HG02943 (cell line): ENCODE results near the gene TNRC6C.
"Not testable (repeated sequence)": the region's sequence is repeated elsewhere in the genome, so short reads cannot be mapped to it uniquely, and the experiment has no call there.

ENCODE experiments used
- ATAC-seq: cut with Tn5 transposase; IDR thresholded peaks from one replicate; pipeline ENCODE4 v1.9.1; 2021; ENCODE audit warnings: mild to moderate bottlenecking, low read depth, moderate library complexity; ENCODE audit not compliant: unreplicated experiment

Gene TNRC6C

DNA sequence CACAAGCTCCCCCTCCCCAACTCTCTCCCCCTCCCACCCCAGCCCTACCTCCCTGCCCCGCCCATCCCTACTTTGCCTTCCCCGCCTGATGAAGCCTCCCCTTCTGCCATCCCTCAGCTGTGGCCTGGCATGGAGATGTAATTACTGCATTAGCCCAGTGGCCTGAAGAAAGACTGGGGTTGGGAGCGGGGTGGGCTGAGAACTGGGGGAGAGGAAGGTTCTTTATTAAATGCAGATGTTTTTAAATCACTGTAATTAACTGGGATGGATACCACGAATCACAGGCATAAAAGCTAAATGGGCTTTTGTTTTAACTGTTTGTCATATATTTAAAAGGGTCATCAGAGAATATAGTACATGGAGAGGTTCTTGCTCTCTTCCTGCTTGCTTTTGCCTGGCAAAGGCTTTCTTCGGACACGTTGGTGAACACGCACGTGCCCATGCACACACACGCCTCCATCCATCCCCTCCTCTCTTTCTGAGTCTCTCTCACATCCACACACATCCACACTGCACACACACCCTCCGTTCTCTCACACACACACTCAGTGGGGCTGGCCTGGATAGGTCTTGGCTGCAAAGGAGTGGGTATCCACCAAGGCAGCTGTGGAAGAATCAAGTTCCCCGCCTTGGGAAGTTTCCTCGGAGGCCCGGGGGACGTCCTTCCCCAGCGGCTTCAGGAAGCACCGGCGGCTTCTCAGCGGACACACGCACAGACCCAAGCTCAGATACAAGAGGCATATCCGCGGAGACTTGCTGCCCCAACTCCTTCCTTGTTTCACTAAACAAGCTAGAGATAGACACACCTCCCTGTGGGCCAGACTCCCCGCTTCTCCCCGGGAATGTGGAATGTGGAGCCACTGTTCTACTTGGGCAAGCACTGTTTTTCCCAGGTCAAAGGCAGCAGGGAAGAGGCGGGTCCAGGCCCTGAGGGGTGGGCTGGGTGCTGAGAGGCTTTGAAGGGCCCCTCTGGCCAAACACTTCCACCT is 27.4 kb upstream of the TNRC6C start:
- no peak for ATAC-seq

DNA sequence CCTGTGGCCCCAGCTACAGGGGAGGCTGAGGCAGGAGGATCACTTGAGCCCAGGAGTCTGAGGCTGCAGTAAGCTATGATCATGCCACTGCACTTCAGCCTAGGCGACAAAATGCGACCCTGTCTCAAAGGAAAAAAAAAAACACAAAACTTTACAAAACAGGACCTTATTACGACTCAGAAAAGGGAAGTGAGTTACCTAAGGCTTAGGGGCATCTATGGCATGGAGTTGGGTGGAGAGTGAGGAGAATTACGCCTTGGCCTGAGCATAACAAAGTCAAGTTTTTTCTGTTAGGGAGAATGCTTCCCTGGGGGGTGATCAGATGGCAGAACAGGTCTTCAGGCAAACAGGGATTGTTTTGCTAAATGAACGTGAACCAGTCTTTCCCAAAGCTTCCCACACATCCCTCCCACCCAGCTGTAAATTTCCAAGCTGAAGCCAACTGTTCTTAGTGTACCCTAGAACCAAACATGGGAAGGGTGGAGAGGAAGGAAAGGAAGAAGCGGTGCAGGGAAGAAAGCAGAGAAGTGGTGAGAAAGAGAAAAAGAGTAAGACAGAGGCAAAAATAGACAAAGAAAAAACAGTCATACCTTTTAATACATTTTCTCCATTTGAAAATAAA is 24.6 kb upstream of the TNRC6C start:
- ATAC-seq = no peak

DNA sequence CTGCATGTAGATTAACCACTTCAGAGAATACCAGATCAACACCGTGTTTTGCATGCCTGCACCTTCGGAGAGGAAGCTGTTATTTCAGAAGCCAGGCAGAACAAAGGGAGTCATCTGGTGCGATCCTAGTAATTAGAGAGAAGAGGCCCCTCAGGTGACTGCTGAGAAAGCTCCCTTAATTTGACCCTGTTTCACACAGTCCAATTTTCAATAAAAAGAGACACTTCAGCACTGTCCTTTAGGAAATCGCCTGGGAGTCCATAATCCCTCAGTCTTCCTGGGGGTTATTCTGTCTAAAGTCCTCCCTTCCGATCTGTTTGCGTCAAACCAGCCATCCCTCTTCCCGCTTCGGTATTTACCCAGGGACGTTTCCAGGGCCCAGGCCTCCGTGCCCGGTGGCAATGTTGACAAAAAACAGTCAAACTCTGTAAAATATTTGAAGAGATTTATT is 23.4 kb upstream of the TNRC6C start:
- ATAC-seq = no peak

DNA sequence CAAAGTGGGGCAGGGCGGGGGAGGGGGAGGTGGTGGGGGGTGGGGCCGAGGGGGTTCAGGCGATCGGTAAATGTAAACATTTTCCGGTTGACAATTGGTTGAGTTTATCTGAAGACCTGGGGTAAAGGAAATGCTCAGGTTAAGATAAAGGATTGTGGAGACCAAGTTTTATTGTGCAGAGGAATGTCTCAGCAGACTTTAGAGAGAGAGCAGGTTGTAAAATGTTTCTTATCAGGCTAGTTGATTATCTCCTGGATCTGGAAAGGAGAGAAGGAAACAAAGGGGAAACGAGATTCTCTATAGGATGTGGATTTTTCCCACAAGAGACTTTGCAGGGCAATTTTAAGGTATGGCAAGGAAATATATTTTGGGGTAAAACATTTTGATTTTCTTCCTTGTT is 22.8 kb upstream of the TNRC6C start:
- not testable (repeated sequence) for ATAC-seq

DNA sequence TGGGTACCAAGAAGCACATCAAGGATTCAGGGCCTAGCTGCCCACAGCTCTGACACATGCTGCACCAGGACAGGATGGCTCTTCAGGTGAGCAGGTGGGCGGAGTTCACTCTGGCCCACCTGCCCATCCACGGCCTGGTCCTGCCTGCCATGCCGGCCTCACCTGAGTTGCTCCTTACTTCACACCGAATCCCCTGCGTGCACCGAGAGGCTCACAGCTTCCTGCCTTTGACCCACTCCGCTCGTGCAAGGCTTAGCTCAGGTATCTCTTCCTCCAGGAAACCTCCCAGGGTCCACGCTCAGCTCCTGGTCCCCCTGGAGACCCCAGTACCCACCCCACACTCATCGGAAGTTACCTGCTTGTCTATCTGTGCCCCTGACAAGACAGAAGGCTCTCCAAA is 21.6 kb upstream of the TNRC6C start:
- ATAC-seq = no peak

DNA sequence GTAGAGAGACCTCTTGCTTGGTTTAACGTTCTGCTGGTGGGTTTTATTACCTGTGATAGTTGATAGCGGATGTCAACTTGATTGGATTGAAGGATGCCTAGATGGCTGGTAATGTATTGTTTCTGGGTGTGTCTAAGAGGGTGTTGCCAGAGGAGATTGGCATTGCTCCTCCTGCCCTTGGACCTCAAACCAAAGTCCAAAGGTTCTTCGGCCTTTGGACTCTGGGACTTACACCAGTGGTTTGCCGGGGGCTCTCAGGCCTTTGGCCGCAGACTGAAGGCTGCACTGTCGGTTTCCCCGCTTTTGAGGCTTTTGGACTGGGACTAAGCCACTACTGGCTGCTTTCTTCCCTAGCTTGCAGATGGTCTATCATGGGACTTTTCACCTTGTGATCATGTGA is 17.5 kb upstream of the TNRC6C start:
- ATAC-seq = no peak

DNA sequence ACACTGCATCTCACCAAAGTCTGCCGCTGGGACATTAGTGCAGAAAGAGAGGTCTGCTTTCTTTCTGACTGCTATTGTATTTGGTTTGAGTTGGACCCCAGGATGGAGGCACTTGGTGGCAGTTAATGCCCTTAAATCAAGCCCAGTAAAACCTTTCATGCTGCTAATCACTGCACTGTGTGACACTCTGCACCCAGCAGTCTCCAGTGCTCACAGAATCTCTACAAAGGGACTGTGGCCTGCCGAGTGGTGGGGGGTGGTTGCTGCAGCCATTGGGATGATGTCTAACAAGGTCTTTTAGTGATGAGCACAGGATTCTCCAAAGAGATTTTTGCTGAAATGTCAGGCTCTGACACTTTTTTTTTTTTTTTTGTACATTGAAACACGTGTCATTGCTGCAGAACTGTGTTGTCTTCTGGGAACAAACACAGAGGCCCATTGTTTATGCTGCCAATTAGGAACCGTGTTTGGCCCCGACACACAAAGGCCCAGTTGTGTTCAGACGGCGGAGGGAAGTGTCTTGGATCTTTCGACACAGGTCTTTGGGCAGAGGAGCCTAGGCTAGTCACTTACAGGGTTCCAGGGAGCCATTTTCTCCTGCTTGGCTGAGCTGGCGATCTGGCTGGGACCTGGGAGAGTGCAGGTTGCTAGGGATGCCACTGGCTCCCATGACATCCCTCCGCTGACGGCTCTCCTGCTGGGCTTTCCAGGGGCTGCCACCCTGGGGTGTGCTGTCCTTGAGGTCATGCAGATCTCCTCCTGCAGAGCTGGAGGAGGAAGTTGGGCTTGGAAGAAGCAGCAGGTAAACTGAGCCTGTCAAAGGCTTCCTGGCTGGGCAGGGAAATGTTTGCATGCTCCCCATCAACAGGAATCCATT is 16.2 kb upstream of the TNRC6C start:
- no peak for ATAC-seq

DNA sequence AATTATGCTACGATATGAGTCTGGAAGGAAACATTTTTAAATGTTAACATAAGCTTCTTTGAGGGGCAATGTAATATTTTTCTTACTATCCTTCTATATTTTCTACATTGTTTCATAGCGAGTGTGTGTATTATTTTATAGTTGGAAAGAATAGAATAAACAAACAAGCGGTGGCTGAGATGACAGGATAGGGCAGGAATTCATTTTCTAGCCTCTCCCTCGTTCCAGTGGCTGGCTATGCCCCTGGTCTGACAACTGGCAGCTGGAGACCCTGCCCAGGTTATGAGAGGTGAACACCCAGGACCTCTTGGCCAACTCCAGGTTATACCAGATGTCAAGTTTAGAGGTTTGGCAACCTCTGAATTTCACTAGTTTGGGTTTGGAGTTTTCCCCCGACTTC is 14.5 kb upstream of the TNRC6C start:
- no peak for ATAC-seq

DNA sequence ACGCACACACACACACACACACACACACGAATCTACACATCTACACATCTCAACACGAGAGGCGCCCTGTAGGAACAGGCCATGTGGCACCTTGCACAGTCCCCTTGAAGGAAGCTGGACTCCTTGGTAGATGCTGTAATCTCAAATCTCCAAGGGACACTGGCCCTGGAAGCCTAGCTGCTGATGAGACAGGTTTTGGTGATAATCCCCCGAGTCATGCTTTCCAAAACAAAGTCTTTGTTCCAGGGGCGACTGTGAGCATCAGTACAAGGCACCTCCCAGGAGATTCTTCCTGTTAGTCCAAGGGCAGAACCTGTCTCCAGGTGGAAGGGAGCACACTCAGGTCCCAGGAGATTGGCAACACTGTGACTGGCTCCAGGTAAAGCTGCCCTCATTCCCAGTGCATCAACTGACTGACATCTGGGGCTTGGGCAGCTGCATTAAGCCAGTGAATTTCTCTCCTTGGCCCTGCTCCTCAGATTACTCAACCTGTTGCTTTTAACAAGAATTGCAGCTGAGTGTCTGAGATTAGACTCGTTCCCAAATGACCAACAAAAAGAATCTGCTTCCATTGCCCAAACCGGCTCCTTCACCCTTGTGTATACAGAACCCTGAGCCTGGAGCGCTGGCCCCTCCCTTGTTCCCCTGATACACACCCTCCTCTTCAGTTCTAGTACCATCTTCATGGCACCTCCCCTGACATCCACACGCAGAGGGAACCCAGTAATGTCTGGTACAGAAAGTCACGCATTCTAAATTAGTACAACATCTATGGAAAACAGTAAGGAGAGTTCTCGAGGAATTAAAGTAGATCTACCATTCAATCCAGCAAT is 13.9 kb upstream of the TNRC6C start:
- no peak for ATAC-seq

DNA sequence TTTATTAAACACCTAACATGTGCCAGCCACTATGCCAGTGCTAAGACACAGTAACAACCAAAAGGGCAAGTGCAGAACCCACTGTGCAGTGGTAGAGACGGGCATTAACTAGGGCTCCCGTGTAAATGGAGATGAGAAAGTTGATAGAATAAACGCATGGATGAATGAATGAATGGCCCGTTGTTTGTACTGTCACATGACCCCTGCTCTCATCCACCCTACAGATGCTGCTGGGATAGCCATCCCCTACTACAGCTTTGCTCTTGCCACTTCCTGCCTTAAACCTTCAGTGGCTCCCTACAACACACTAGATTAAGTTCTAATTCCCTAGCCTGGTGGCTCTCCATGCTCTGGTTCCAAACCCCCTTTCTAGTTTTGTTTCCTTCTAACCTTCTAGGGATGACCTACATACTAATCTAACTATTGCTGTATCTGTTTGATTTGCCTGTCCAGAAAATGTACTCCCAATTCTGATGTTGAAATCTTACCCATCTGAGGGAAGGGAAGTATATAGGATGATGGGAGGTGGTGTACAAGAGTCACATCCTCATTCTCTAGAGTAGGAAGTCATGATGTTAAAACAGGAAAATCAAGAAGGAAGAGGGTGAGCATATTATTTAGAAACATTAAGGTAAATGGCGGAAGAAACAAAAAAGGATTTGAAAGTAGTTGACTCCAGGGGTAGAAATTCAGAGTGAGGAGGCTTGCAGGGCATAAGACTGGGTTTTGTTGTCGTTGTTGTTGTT is 11.4 kb upstream of the TNRC6C start:
- no peak for ATAC-seq

DNA sequence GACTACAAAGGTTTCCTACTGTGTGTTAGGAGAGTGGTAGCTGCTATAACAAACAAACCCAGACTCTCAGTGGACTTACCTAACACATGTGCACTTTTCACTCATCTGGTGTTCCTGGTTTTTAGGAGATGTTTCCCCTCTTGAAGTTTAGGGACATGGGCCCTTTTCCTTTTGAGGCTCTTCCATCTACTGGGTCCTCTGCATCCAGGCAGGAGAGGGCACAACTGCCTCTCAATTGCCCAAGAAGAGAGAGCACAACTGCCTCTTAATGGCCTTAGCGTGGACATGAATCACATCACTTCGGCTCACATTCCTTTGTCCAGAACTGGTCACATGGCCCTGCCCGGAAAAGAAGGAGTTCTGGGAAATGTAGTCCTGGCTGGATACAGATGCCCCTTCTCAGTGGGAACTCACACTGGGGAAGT is 9.8 kb upstream of the TNRC6C start:
- no peak for ATAC-seq

DNA sequence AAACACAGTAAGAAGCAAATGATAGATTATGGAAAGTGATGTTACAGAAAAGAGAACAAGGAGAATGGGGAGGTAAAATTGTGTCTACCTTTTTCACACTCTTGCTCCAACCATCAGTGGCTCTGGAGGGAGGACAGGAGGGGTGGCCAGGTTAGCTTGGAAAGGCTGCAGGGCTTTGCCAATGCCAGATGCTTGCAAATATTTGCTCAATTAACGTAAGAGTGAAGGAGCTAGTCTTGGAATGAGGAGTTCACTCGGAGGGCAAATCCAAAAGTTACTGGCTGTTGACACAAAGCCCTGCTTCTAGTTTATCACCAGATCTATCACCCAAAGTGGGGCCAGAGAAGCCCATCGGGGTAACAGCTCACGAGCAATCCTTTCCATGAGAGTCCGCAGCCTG is 7.4 kb upstream of the TNRC6C start:
- no peak for ATAC-seq

DNA sequence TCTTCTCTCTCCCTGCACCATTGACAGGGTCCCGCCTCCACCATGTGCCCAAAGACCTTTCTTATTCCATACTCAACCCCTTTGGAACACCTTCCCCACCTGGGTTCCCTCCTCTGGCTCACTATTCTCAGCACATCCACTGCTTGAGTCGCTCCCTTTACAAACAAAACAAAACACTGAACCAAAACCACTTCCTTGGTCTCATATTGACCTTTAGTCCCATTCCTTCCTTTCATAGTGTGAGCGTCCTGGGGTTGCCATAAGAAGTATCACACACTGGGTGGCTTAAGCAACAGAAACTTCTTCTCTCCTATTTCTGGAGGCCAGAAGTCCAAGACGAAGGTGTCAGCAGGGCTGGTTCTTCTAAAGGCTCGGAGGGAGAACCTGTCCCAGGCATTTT is 6.1 kb upstream of the TNRC6C start:
- ATAC-seq = no peak

DNA sequence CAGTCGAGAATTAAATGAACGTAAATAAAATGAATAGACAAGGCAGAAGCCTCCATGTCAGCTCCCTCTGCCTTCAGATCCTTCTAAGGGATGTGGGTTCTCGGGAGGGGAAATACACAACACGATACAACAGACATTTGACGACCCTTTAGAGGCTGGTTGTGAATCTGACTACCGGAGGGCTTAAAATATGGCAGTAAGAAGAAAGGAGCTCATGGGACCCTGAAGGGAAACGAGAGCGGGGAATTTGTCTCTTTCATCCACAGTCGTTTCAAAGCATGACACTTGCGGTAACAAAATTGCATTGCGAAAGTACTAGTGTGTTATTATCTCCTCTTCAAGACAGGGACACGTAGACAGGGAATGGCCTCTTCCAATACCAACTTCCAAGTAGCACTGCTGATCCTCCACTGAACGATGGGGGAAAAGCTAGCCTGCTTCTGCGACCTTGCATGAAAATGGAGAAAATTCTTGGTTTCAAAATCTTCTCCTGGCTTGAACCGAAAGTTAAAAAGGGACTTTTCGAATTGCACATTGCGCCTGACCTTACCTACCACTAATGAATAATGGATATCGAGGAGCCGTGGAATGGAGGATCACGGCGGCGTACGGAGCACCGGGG is 1.2 kb upstream of the TNRC6C start:
- no peak for ATAC-seq

DNA sequence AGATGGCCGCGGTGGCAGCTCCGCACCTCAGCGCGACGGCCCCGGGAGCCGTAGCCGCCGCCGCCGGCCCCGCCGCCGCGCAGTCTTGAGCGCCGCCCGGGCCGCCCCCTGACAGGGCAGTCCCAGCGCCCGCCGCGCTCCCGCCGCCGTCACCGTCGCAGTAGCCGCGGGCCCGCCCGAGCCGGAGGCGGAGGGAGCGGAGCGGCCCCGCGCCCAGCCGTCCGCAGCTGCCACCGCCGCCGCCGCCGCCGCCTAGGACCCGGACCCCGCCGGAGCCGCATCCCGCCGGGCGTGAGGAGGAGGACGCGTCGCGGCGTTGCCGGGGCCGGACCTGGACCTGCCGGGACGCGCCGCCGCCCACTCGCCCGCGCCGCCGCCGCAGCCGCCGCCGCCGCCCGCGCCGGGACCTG is 218 bp downstream of the TNRC6C start:
- peak; percentile 19 for ATAC-seq

DNA sequence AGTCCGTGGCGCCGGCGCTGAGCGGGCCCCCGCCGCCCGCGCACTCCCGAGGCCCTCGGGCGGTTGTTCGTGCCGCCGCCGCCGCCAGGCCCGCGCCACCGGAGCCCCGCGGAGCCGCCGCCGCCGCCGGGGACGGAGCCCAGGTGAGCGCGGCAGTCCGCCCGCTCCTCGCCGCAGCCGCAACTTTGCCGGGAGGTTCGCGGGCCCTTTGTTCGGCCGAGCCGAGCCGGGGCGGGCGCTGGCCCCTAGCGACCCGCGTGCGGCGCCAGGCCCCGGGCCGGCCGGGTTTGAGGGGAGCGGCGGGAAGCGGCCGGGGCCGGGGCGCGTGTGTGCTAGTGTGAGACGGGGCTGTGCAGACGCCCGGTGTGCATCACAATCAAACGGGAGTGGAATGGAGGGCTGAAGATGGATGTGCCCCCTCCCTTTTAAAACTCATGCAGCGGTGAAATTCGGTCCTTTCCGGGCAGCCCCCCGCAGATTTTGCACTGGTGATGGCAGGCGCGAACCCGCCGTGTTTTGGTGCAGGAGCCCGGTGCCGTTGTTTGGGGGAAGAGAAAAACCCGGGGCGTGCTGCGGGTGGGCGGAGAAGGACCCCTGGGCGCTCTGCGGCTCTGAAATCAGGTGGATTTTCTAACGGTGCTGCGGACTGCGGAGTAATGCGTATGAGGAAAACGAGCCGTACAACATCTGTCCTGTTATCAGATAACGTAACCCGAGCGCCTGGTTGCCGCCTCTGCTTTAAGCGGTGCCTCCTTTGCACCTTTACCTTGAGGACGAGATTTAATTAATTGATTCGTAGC is 823 bp downstream of the TNRC6C start:
- no peak for ATAC-seq

DNA sequence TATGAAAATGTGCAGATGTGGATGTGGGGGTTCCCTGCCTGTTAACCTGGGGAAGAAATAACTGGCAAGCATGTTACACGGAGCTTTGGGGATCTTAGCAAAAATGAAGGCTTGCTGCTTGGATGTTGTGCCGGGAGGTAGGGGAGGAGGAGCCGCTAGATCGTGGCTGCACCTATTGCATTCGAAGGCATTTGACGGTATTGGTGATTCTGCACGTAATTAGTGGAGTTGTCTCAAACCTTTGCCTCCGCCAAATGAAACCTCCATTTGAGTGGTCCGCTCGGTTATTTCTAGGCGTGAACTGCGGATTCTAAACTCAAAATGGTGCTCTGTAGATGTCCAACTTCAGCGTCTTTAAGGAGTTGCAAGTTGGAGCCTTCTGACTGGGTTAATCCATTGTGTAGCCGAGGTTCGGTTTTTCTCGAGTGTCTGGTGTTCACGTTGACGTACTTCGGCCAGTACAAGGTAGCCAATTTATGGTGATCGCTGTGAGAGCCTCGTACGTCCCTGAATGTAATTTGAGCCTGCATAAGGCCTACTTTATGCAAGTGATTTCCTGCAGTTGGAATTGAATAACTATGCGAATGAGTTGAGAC is 1.5 kb downstream of the TNRC6C start:
- ATAC-seq = no peak

DNA sequence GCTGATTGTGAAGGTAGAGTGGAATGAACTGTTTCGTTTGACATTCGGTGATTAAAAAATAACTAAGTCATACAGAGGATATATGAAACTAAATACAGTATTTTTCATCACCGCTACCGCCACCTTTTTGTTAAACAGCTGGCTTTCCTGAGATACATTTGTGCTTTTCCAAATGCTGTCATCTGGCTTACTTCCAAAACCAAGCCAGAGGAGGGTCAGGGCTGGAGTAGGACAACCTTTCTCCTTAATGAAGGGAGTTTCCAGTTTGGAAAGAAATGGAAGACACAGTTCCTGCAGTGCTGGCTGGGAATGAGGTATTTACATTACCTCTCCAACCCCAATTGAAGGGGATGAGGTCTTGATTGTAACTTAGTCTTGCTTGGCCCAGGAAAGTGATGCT is 3.2 kb downstream of the TNRC6C start:
- ATAC-seq = no peak
